GM18909 (cell line): ENCODE data around the gene SMAGP.
A peak's percentile ranks its signal among the peaks of the same experiment; 100 is the strongest.
"Not testable (repeated sequence)": the region's sequence is repeated elsewhere in the genome, so short reads cannot be mapped to it uniquely, and the experiment has no call there.

ENCODE experiments used
- ATAC-seq: cut with Tn5 transposase; IDR thresholded peaks from one replicate; pipeline ENCODE4 v1.9.1; 2021; ENCODE audit warnings: mild to moderate bottlenecking; ENCODE audit not compliant: unreplicated experiment, poor library complexity

Gene SMAGP

GRCh38 chr12:51269174-51270066 lies 795 bp downstream of the SMAGP start:
- peak; percentile 42 for ATAC-seq

- no peak for ATAC-seq
These were observed 5.2 kb downstream of the SMAGP start for GRCh38 chr12:51265024-51265423.

GRCh38 chr12:51264297-51264696 lies 5.9 kb downstream of the SMAGP start:
- ATAC-seq, result no peak

GRCh38 chr12:51263341-51263740 lies 6.9 kb downstream of the SMAGP start:
- no peak for ATAC-seq

GRCh38 chr12:51262758-51263177 lies 7.4 kb downstream of the SMAGP start:
- ATAC-seq, result no peak

- not testable (repeated sequence) for ATAC-seq
These were observed 10.6 kb downstream of the SMAGP start for GRCh38 chr12:51259600-51259999.

GRCh38 chr12:51254536-51254935 lies 15.7 kb downstream of the SMAGP start:
- ATAC-seq, result no peak

- ATAC-seq, result no peak
These were observed 16.9 kb downstream of the SMAGP start for GRCh38 chr12:51253276-51253675.

- ATAC-seq, result no peak
These were observed 22.6 kb downstream of the SMAGP start for GRCh38 chr12:51247523-51248206.

- no peak for ATAC-seq
These were observed 23.9 kb downstream of the SMAGP start for GRCh38 chr12:51246254-51246853.

GRCh38 chr12:51245476-51246253 lies 24.6 kb downstream of the SMAGP start:
- no peak for ATAC-seq

GRCh38 chr12:51244269-51244668 lies 25.9 kb downstream of the SMAGP start:
- no peak for ATAC-seq

GRCh38 chr12:51242876-51243275 lies 27.3 kb downstream of the SMAGP start:
- no peak for ATAC-seq

GRCh38 chr12:51242120-51242519 lies 28.1 kb downstream of the SMAGP start:
- no peak for ATAC-seq

GRCh38 chr12:51240971-51241370 lies 29.2 kb downstream of the SMAGP start:
- no peak for ATAC-seq

- peak; percentile 92 for ATAC-seq
These were observed 31.5 kb downstream of the SMAGP start, which contains the start of gene DAZAP2 for GRCh38 chr12:51238510-51239334. Gene DAZAP2, plus strand, starts transcription at chr12:51238826. Its CDS starts 82 bp downstream, at chr12:51238908.

GRCh38 chr12:51238037-51238509 lies 32.1 kb downstream of the SMAGP start:
- peak; percentile 4 for ATAC-seq

- ATAC-seq, result no peak
These were observed 35.7 kb downstream of the SMAGP start for GRCh38 chr12:51234530-51234929.

- no peak for ATAC-seq
These were observed 37.6 kb downstream of the SMAGP start for GRCh38 chr12:51232642-51233041.
